ENCODE measurements around the gene ACOT6. TPM values are rescaled to one million over a fixed set of nuclear protein-coding genes. Genes with fewer than 3 reads are reported as not detected.

ACOT6 gene
- polyA plus RNA-seq, 2 of the 4 experiments (the other 2 are of a cell fraction): not detected

- ATAC-seq: no peak
- Histone ChIP-seq H3K4me2 (no peak overlapping the region), H3K9me3 (no peaks in the 10 kb centered on the region), H3K27ac (no peak overlapping the region), H3K4me3 (no peak overlapping the region), H3K4me1 (no peaks in the 10 kb centered on the region)
- TF ChIP-seq REST (IDR thresholded peaks at IDR 0.05) (no peak), MAFK (IDR thresholded peaks at IDR 0.05; ENCODE audit: partially characterized antibody) (peak; percentile 21), KDM1A (IDR thresholded peaks at IDR 0.05; ENCODE audit: low read depth) (no peak)
- ChIA-PET POLR2A (no interaction called here), CTCF (interaction anchor here (1.4 to 2.5 kb wide), 2 partner anchors 14 to 110 kb away, joined by 3 to 17 read pairs; no protein-coding TSS in a partner anchor)
- DNase-seq (ENCODE audit: low read depth in 1 of 2, low spot score in 1 of 2): no peak
- WGBS (ENCODE audit: missing lambda C conversion rate): 40% methylated on average over 1 of the region's 1 CpG
- no peak for FAIRE-seq
Measured at GRCh38 chr14:73619524-73619923, 7.2 kb downstream of the ACOT6 start.

- H3K4me1 ChIP-seq: no peaks in the 10 kb centered on the region
- no peak overlapping the region for H3K4me2 ChIP-seq
- CTCF ChIA-PET: interaction anchor here (0.6 to 2.5 kb wide), 2 partner anchors 13 to 68 kb away, joined by 4 to 17 read pairs; no protein-coding TSS in a partner anchor
- POLR2A ChIA-PET: no interaction called here
- TF ChIP-seq GATA3 (IDR thresholded peaks at IDR 0.05; ENCODE audit: borderline replicate concordance) (no peak), BCL3 (IDR thresholded peaks at IDR 0.05) (no peak), HES2 (IDR thresholded peaks at IDR 0.05) (no peak), HOXB5 (CRISPR knock-in tag; IDR thresholded peaks at IDR 0.05) (no peak), CBX2 (IDR thresholded peaks at IDR 0.05; ENCODE audit: borderline replicate concordance, low read depth) (no peak), PBX3 (IDR thresholded peaks at IDR 0.05) (no peak), POLR2AphosphoS2 (conservative IDR thresholded peaks at IDR 0.05; ENCODE audit: low read length) (no peak), CTCF (IDR thresholded peaks at IDR 0.05) (no peak)
- no peaks in the 10 kb centered on the region for H3K9me3 ChIP-seq
- 70% methylated on average over 10 of the region's 10 CpGs for WGBS (ENCODE audit: missing lambda C conversion rate)
- DNase-seq (ENCODE audit: low read depth in 1 of 2, low spot score in 1 of 2) (no peak), ATAC-seq (no peak), FAIRE-seq (no peak)
- H3K27ac ChIP-seq: no peak overlapping the region
- H3K4me3 ChIP-seq: no peak overlapping the region
Measured at GRCh38 chr14:73620268-73620667, 8.0 kb downstream of the ACOT6 start.

- DNase-seq (ENCODE audit: low read depth in 1 of 2, low spot score in 1 of 2): no peak
- ATAC-seq: no peak
- Histone ChIP-seq H3K4me1 (no peaks in the 10 kb centered on the region), H3K9me3 (no peaks in the 10 kb centered on the region), H3K4me2 (no peak overlapping the region), H3K4me3 (no peak overlapping the region), H3K27ac (no peak overlapping the region)
- no peak for FAIRE-seq
- POLR2A ChIA-PET: no interaction called here
- CTCF ChIA-PET: interaction anchor here (0.9 to 1.6 kb wide), 3 partner anchors 21 to 180 kb away, joined by 3 read pairs; no protein-coding TSS in a partner anchor
- WGBS (ENCODE audit: missing lambda C conversion rate): 77% methylated on average over 4 of the region's 4 CpGs
- TF ChIP-seq ZC3H11A (IDR thresholded peaks at IDR 0.05) (no peak), REST (IDR thresholded peaks at IDR 0.05) (no peak), MAFK (IDR thresholded peaks at IDR 0.05; ENCODE audit: partially characterized antibody) (no peak), HEYL (CRISPR knock-in tag; IDR thresholded peaks at IDR 0.05) (no peak), ZNF302 (CRISPR knock-in tag; IDR thresholded peaks at IDR 0.05) (no peak), RCOR1 (IDR thresholded peaks at IDR 0.05; ENCODE audit: low read depth, low read length) (no peak), RARB (CRISPR knock-in tag; IDR thresholded peaks at IDR 0.05) (no peak), KDM1A (IDR thresholded peaks at IDR 0.05; ENCODE audit: low read depth) (no peak), HOXA7 (CRISPR knock-in tag; IDR thresholded peaks at IDR 0.05) (no peak), POLR2AphosphoS2 (conservative IDR thresholded peaks at IDR 0.05; ENCODE audit: low read length) (no peak), PBX3 (IDR thresholded peaks at IDR 0.05) (no peak)
Measured at GRCh38 chr14:73623504-73624054, 11.3 kb downstream of the ACOT6 start.

Data from A549 (cell line).